ENCODE data around the gene WDR73.

DNA sequence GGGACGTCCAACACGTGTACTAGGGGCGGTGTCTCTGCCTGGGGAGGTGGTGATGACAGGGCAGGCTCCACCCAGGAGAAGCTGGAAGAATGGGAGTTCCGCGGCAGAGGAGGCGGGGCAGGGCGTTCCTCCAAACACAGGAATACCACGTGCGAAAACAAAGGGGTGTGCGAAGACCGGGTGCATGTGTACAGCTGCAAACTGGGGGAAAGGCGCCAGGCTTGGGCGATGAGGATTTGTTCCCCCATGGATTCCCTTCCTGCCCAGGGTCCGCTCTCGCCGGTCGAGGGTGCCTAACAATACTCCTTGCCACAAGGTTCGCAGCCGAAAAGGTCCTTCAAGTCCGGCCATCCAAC lies 53.8 kb downstream of the WDR73 start:
- TF ChIP-seq, protein P1, sequence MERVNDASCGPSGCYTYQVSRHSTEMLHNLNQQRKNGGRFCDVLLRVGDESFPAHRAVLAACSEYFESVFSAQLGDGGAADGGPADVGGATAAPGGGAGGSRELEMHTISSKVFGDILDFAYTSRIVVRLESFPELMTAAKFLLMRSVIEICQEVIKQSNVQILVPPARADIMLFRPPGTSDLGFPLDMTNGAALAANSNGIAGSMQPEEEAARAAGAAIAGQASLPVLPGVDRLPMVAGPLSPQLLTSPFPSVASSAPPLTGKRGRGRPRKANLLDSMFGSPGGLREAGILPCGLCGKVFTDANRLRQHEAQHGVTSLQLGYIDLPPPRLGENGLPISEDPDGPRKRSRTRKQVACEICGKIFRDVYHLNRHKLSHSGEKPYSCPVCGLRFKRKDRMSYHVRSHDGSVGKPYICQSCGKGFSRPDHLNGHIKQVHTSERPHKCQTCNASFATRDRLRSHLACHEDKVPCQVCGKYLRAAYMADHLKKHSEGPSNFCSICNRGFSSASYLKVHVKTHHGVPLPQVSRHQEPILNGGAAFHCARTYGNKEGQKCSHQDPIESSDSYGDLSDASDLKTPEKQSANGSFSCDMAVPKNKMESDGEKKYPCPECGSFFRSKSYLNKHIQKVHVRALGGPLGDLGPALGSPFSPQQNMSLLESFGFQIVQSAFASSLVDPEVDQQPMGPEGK (CRISPR knock-in tag; IDR thresholded peaks at IDR 0.05; ENCODE audit: borderline replicate concordance), result no peak
- TF ChIP-seq, protein P2, sequence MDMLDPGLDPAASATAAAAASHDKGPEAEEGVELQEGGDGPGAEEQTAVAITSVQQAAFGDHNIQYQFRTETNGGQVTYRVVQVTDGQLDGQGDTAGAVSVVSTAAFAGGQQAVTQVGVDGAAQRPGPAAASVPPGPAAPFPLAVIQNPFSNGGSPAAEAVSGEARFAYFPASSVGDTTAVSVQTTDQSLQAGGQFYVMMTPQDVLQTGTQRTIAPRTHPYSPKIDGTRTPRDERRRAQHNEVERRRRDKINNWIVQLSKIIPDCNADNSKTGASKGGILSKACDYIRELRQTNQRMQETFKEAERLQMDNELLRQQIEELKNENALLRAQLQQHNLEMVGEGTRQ (CRISPR knock-in tag; IDR thresholded peaks at IDR 0.05), result 0 out of 2 replicates have a peak, but pooled peaks have one; percentile 9
- TF ChIP-seq CREB1 (IDR thresholded peaks at IDR 0.05) (no peak), CREB1 (CRISPR knock-in tag; IDR thresholded peaks at IDR 0.05) (no peak), SMARCA4 (IDR thresholded peaks at IDR 0.05) (no peak), ZNF507 (tag; conservative IDR thresholded peaks at IDR 0.05) (no peak)
- TF ChIP-seq, protein P3, sequence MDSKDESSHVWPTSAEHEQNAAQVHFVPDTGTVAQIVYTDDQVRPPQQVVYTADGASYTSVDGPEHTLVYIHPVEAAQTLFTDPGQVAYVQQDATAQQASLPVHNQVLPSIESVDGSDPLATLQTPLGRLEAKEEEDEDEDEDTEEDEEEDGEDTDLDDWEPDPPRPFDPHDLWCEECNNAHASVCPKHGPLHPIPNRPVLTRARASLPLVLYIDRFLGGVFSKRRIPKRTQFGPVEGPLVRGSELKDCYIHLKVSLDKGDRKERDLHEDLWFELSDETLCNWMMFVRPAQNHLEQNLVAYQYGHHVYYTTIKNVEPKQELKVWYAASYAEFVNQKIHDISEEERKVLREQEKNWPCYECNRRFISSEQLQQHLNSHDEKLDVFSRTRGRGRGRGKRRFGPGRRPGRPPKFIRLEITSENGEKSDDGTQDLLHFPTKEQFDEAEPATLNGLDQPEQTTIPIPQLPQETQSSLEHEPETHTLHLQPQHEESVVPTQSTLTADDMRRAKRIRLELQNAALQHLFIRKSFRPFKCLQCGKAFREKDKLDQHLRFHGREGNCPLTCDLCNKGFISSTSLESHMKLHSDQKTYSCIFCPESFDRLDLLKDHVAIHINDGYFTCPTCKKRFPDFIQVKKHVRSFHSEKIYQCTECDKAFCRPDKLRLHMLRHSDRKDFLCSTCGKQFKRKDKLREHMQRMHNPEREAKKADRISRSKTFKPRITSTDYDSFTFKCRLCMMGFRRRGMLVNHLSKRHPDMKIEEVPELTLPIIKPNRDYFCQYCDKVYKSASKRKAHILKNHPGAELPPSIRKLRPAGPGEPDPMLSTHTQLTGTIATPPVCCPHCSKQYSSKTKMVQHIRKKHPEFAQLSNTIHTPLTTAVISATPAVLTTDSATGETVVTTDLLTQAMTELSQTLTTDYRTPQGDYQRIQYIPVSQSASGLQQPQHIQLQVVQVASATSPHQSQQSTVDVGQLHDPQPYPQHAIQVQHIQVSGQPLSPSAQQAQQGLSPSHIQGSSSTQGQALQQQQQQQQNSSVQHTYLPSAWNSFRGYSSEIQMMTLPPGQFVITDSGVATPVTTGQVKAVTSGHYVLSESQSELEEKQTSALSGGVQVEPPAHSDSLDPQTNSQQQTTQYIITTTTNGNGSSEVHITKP (IDR thresholded peaks at IDR 0.05; ENCODE audit: partially characterized antibody), result no peak
